Measurements from ENCODE around the gene FRMD4B. TPM values are rescaled to one million over a fixed set of nuclear protein-coding genes. Genes with fewer than 3 reads are reported as not detected.

FRMD4B gene
- total RNA-seq, 1 donor from 2014 or later = 37.4 TPM

GRCh38 chr3:69353503-69353902 is 32.4 kb downstream of the FRMD4B start:
- no peak for TF ChIP-seq CTCF (conservative IDR thresholded peaks at IDR 0.05)
- Mint-ChIP-seq H3K27ac (no peak overlapping the region), H3K4me3 (no peak overlapping the region), H3K9me3 (no peaks in the 10 kb centered on the region), H3K27me3 (no peaks in the 10 kb centered on the region), H3K4me1 (ENCODE audit: unreplicated experiment) (no peaks in the 10 kb centered on the region), H3K36me3 (no peaks in the 10 kb centered on the region)
- no peak for DNase-seq (ENCODE audit: extremely low spot score, unreplicated experiment)

GRCh38 chr3:69353088-69353478 is 32.8 kb downstream of the FRMD4B start:
- H3K27me3 Mint-ChIP-seq = no peaks in the 10 kb centered on the region
- DNase-seq (ENCODE audit: extremely low spot score, unreplicated experiment) = no peak
- no peaks in the 10 kb centered on the region for H3K36me3 Mint-ChIP-seq
- no peaks in the 10 kb centered on the region for H3K9me3 Mint-ChIP-seq
- no peak for TF ChIP-seq CTCF (conservative IDR thresholded peaks at IDR 0.05)
- no peak overlapping the region for H3K4me3 Mint-ChIP-seq
- no peaks in the 10 kb centered on the region for H3K4me1 Mint-ChIP-seq (ENCODE audit: unreplicated experiment)
- H3K27ac Mint-ChIP-seq = no peak overlapping the region

- H3K36me3 Mint-ChIP-seq = no peaks in the 10 kb centered on the region
- DNase-seq (ENCODE audit: extremely low spot score, unreplicated experiment) = no peak
- TF ChIP-seq CTCF (conservative IDR thresholded peaks at IDR 0.05) = no peak
- H3K27ac Mint-ChIP-seq = no peak overlapping the region
- H3K27me3 Mint-ChIP-seq = no peaks in the 10 kb centered on the region
- no peaks in the 10 kb centered on the region for H3K4me1 Mint-ChIP-seq (ENCODE audit: unreplicated experiment)
- H3K9me3 Mint-ChIP-seq = no peaks in the 10 kb centered on the region
- H3K4me3 Mint-ChIP-seq = no peak overlapping the region
These were observed 33.4 kb downstream of the FRMD4B start for GRCh38 chr3:69352305-69353087.

- peaks cover 8% of the 10 kb centered on the region for H3K4me1 Mint-ChIP-seq (ENCODE audit: unreplicated experiment)
- no peak for DNase-seq (ENCODE audit: extremely low spot score, unreplicated experiment)
- no peak overlapping the region for H3K4me3 Mint-ChIP-seq
- no peaks in the 10 kb centered on the region for H3K36me3 Mint-ChIP-seq
- TF ChIP-seq CTCF (conservative IDR thresholded peaks at IDR 0.05) = no peak
- H3K27me3 Mint-ChIP-seq = no peaks in the 10 kb centered on the region
- H3K27ac Mint-ChIP-seq = no peak overlapping the region
- no peaks in the 10 kb centered on the region for H3K9me3 Mint-ChIP-seq
These were observed 42.0 kb downstream of the FRMD4B start for GRCh38 chr3:69343875-69344274.

GRCh38 chr3:69342074-69342473 is 43.8 kb downstream of the FRMD4B start:
- peaks cover 8% of the 10 kb centered on the region for H3K4me1 Mint-ChIP-seq (ENCODE audit: unreplicated experiment)
- H3K4me3 Mint-ChIP-seq = no peak overlapping the region
- no peak overlapping the region for H3K27ac Mint-ChIP-seq
- no peak for TF ChIP-seq CTCF (conservative IDR thresholded peaks at IDR 0.05)
- H3K9me3 Mint-ChIP-seq = no peaks in the 10 kb centered on the region
- DNase-seq (ENCODE audit: extremely low spot score, unreplicated experiment) = no peak
- H3K36me3 Mint-ChIP-seq = no peaks in the 10 kb centered on the region
- H3K27me3 Mint-ChIP-seq = no peaks in the 10 kb centered on the region

Data from type B pancreatic cell (in vitro differentiated cells).